Stimulated activated CD8-positive, alpha-beta memory T cell treated with anti-CD3 and anti-CD28 coated beads, Interleukin-12 subunit alpha, Interleukin-12 subunit beta, amount 100 ng/mL, for 4 hours (primary cell): Measurements from ENCODE around the gene ADAM15.

Experiments
- DNase-seq: peaks from one replicate; pipeline ENCODE4 v3.0.0-alpha.2; 2020; ENCODE audit warnings: low read depth

The ADAM15 gene

GRCh38 chr1:155029513-155030242 lies 21.4 kb upstream of the ADAM15 start:
- no peak for DNase-seq

GRCh38 chr1:155030243-155030795 lies 20.8 kb upstream of the ADAM15 start:
- DNase-seq = no peak

- DNase-seq = no peak
These were observed 20.2 kb upstream of the ADAM15 start for GRCh38 chr1:155030899-155031298.

- DNase-seq = no peak
These were observed 18.2 kb upstream of the ADAM15 start for GRCh38 chr1:155032886-155033285.

GRCh38 chr1:155033524-155033923 lies 17.6 kb upstream of the ADAM15 start, which contains the start of the genes DCST1 and DCST2:
DCST1 (plus strand) TSS chr1:155033824; CDS start chr1:155034037, 213 bp downstream.
DCST2 (minus strand) TSS chr1:155033781; CDS start chr1:155033701, 80 bp downstream.
- no peak for DNase-seq

- no peak for DNase-seq
These were observed 16.6 kb upstream of the ADAM15 start for GRCh38 chr1:155034318-155035208.

- no peak for DNase-seq
These were observed 15.2 kb upstream of the ADAM15 start for GRCh38 chr1:155035936-155036335.

GRCh38 chr1:155037043-155037442 lies 14.1 kb upstream of the ADAM15 start:
- no peak for DNase-seq

GRCh38 chr1:155037851-155038441 lies 13.2 kb upstream of the ADAM15 start:
- DNase-seq = no peak

GRCh38 chr1:155038602-155039307 lies 12.4 kb upstream of the ADAM15 start:
- DNase-seq = no peak

GRCh38 chr1:155039308-155039669 lies 11.8 kb upstream of the ADAM15 start:
- no peak for DNase-seq

- no peak for DNase-seq
These were observed 10.6 kb upstream of the ADAM15 start for GRCh38 chr1:155040358-155041093.

- no peak for DNase-seq
These were observed 8.3 kb upstream of the ADAM15 start for GRCh38 chr1:155042789-155043188.

- DNase-seq = no peak
These were observed 7.8 kb upstream of the ADAM15 start for GRCh38 chr1:155043301-155043702.

- no peak for DNase-seq
These were observed 7.3 kb upstream of the ADAM15 start for GRCh38 chr1:155043793-155044192.

GRCh38 chr1:155044365-155044764 lies 6.8 kb upstream of the ADAM15 start:
- no peak for DNase-seq

- DNase-seq = peak; percentile 25
These were observed 6.1 kb upstream of the ADAM15 start for GRCh38 chr1:155044812-155045657.

GRCh38 chr1:155048449-155049334 lies 2.4 kb upstream of the ADAM15 start:
- DNase-seq = no peak
